DND-41 (cell line): ENCODE results near the gene FOXK2.
"Not testable (repeated sequence)": the region's sequence is repeated elsewhere in the genome, so short reads cannot be mapped to it uniquely, and the experiment has no call there.

Experiments used
- ATAC-seq: fragments of 200-7000 bp; cut with Tn5 transposase; 3 replicates; pipeline ENCODE4 v1.9.1; 2021; ENCODE audit warnings: low read depth; ENCODE audit not compliant: insufficient read depth
- DNase-seq: peaks from one replicate; pipeline ENCODE4 v3.0.0-alpha.2; 2020
- H2AFZ ChIP-seq: 2 replicates; pipeline ENCODE4 v1.6.0; 2012; ENCODE audit warnings: low read depth, low read length
- H3K27ac ChIP-seq: 2 replicates; pipeline ENCODE4 v1.5.1; 2012; ENCODE audit warnings: low read length, inconsistent platforms
- H3K27me3 ChIP-seq: fragments of 200-600 bp; sonication (generic); 2 replicates; pipeline ENCODE4 v1.6.0; 2012; ENCODE audit warnings: low read length, mild to moderate bottlenecking, inconsistent platforms; ENCODE audit not compliant: insufficient read depth, poor library complexity
- H3K36me3 ChIP-seq: 2 replicates; pipeline ENCODE4 v1.5.1; 2012; ENCODE audit warnings: low read length, inconsistent platforms; ENCODE audit not compliant: insufficient read depth
- H3K4me1 ChIP-seq: 2 replicates; pipeline ENCODE4 v1.5.1; 2012; ENCODE audit warnings: mild to moderate bottlenecking, low read length; ENCODE audit not compliant: insufficient read depth
- H3K4me2 ChIP-seq: 2 replicates; pipeline ENCODE4 v1.6.0; 2012; ENCODE audit warnings: mild to moderate bottlenecking, moderate library complexity, low read length, inconsistent platforms; ENCODE audit not compliant: insufficient read depth
- H3K4me3 ChIP-seq, 2 experiments: fragments of 200-600 bp in 1 of 2; shearing (Covaris generic) in 1 of 2; 2 replicates each; pipeline ENCODE4 v1.5.1; 2012 to 2016; ENCODE audit warnings: inconsistent platforms in 2 of 2, low read length in 2 of 2, mild to moderate bottlenecking in 2 of 2, low read depth in 1 of 2, moderate library complexity in 1 of 2
- H3K79me2 ChIP-seq: 2 replicates; pipeline ENCODE4 v1.6.0; 2012; ENCODE audit warnings: low read length, inconsistent platforms; ENCODE audit not compliant: insufficient read depth
- H3K9ac ChIP-seq: 2 replicates; pipeline ENCODE4 v1.6.0; 2012; ENCODE audit warnings: low read depth, mild to moderate bottlenecking, inconsistent platforms, low read length, moderate library complexity
- H3K9me3 ChIP-seq: 2 replicates; pipeline ENCODE4 v1.5.1; 2012; ENCODE audit warnings: low read length, moderate library complexity, mild to moderate bottlenecking, inconsistent platforms; ENCODE audit not compliant: insufficient read depth, severe bottlenecking
- H4K20me1 ChIP-seq: 2 replicates; pipeline ENCODE4 v1.6.0; 2012; ENCODE audit warnings: low read length; ENCODE audit not compliant: insufficient read depth
- EZH2 ChIP-seq: IDR thresholded peaks from 3 replicates; pipeline ENCODE4 v1.6.1; 2012; ENCODE audit warnings: borderline replicate concordance, low read depth, mild to moderate bottlenecking, moderate library complexity, low read length, inconsistent platforms; ENCODE audit not compliant: severe bottlenecking
- TF ChIP-seq, protein P1 (sequence below): IDR thresholded peaks from 2 replicates; pipeline ENCODE4 v1.5.1; 2012; ENCODE audit warnings: borderline replicate concordance, low read length, moderate library complexity, mild to moderate bottlenecking; ENCODE audit not compliant: poor library complexity, severe bottlenecking; ENCODE audit errors: extremely low read depth

FOXK2 gene

DNA sequence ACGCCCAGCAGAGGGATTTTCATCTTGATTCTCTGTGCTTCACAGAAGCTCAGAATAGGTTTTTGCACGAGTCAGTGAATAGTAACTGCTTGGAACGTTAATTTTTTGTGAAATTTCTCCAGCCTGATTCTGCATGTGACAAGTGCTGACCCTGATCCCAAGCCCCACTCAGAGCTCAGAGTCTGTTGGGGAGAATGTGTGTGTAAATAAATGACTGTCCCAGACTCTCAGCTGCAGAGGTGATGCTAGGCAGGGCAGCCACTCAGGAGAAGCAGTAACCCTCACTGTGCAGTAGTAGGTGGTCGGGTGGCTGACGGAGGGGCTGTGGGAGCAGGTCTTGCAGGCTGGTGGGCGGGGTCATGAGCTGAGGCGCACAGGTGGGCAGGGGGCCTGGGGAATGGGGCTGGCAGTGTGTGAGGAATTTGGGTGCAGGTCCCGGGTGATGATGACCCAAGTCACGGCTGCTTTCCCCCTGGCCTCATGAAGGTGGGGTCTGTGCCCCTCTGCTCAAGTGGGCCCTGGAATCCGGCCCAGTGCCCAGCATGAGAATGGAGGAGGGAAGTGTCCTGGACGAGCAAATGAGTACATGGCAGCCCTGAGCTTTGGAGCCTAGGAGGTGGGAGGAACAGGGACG is 16.3 kb upstream of the FOXK2 start:
- Histone ChIP-seq H3K4me2 (no peak overlapping the region), H3K27me3 (no peaks in the 10 kb centered on the region), H3K4me1 (peaks cover 8% of the 10 kb centered on the region), H3K9me3 (no peaks in the 10 kb centered on the region), H3K36me3 (no peaks in the 10 kb centered on the region), H4K20me1 (no peaks in the 10 kb centered on the region), H3K27ac (no peak overlapping the region), H3K9ac (no peak overlapping the region), H3K4me3 (no peak overlapping the region), H2AFZ (no peak overlapping the region), H3K79me2 (no peaks in the 10 kb centered on the region)
- no peak for ATAC-seq
- DNase-seq = no peak
- no peak for TF ChIP-seq EZH2

DNA sequence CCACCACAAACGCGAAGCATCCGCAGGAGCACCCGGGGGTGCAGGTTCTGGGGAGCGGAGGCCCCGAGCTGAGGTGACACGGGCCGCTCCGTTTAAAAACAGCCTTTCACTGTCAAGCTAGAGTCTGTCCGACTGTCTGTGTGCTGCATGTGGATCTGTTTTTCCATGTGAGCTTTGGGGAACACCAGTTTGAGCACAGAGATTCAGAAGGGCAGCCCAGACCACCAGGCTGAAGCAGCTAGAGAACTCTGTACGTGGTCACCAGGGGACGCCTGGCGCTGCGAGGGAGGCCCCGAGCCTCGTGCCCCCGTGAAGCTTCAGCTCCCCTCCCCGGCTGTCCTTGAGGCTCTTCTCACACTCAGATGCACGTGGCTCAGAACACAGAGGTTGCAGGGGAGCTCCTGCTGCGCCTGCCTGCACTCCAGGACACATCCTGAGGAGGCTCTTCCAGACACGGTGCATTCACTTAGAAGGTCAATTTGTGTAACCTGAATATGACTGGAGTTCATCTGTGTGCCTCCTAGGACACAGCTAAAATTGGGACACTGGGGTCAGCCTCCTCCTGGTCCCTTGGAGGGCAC is 15.7 kb upstream of the FOXK2 start:
- no peaks in the 10 kb centered on the region for H3K9me3 ChIP-seq
- DNase-seq (no peak), ATAC-seq (no peak)
- H3K4me2 ChIP-seq = no peak overlapping the region
- no peaks in the 10 kb centered on the region for H3K27me3 ChIP-seq
- H3K79me2 ChIP-seq = no peaks in the 10 kb centered on the region
- H2AFZ ChIP-seq = no peak overlapping the region
- H3K4me3 ChIP-seq = no peak overlapping the region
- no peaks in the 10 kb centered on the region for H4K20me1 ChIP-seq
- TF ChIP-seq, protein P1, sequence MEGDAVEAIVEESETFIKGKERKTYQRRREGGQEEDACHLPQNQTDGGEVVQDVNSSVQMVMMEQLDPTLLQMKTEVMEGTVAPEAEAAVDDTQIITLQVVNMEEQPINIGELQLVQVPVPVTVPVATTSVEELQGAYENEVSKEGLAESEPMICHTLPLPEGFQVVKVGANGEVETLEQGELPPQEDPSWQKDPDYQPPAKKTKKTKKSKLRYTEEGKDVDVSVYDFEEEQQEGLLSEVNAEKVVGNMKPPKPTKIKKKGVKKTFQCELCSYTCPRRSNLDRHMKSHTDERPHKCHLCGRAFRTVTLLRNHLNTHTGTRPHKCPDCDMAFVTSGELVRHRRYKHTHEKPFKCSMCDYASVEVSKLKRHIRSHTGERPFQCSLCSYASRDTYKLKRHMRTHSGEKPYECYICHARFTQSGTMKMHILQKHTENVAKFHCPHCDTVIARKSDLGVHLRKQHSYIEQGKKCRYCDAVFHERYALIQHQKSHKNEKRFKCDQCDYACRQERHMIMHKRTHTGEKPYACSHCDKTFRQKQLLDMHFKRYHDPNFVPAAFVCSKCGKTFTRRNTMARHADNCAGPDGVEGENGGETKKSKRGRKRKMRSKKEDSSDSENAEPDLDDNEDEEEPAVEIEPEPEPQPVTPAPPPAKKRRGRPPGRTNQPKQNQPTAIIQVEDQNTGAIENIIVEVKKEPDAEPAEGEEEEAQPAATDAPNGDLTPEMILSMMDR = no peak
- no peak for TF ChIP-seq EZH2
- no peak overlapping the region for H3K9ac ChIP-seq
- peaks cover 3% of the 10 kb centered on the region; the same call in 1 of the 2 replicates for H3K4me1 ChIP-seq
- no peak overlapping the region for H3K27ac ChIP-seq
- no peaks in the 10 kb centered on the region for H3K36me3 ChIP-seq

DNA sequence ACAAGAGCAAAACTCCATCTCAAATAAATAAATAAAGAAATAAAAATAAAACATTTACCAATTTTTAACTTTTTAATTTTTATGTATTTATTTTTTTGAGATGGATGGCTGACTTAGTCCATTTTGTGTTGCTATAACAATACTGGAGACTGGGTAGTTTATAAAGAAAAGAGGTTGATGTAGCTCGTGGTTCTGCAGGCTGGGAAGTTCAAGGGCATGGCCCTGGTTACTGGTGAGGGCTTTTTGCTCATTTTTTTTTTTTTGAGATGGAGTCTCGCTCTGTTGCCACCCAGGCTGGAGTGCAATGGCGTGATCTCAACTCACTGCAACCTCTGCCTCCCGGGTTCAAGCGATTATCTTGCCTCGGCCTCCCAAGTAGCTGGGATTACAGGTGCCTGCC is 14.2 kb upstream of the FOXK2 start:
- Histone ChIP-seq H2AFZ (no peak overlapping the region), H3K4me2 (no peak overlapping the region), H3K36me3 (no peaks in the 10 kb centered on the region), H3K27ac (no peak overlapping the region), H3K4me3 (no peak overlapping the region), H3K79me2 (no peaks in the 10 kb centered on the region), H3K9ac (no peak overlapping the region), H3K27me3 (no peaks in the 10 kb centered on the region), H3K9me3 (no peaks in the 10 kb centered on the region), H4K20me1 (no peaks in the 10 kb centered on the region), H3K4me1 (peaks cover 3% of the 10 kb centered on the region; the same call in 1 of the 2 replicates)
- TF ChIP-seq, protein P1 = no peak
- no peak for TF ChIP-seq EZH2
- DNase-seq (no peak), ATAC-seq (no peak)

DNA sequence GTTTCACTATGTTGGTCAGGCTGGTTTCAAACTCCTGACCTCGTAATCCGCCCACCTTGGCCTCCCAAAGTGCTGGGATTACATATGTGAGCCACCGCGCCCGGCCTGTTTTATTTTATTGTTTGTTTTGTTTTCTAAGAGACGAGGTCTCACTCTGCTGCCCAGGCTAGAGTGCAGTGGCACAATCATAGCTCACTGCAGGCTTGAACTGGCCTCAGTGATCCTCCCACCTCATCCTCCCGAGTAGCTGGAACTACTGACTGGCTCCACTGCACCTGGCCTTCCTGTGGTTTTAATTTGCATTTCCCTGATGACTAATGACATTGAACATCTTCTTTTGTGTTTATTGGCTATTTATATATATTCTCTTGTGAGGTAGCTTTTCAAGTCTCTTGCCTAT is 13.1 kb upstream of the FOXK2 start:
- not testable (repeated sequence) for H4K20me1 ChIP-seq, H3K27me3 ChIP-seq, H3K4me3 ChIP-seq, H3K79me2 ChIP-seq, H2AFZ ChIP-seq, H3K9me3 ChIP-seq, H3K4me2 ChIP-seq, H3K4me1 ChIP-seq, H3K36me3 ChIP-seq, H3K9ac ChIP-seq, DNase-seq, H3K27ac ChIP-seq
- peak; percentile 50; the same call in 1 of the 3 replicates for ATAC-seq
